GF-D8 (cell line): Measurements from ENCODE around the gene GSN.

Experiments
- DNase-seq: peaks from one replicate; lab custom pipeline; 2025; lab: John Stamatoyannopoulos, UW

The GSN gene

GRCh38 chr9:121323449-121324151, 55.6 kb downstream of the GSN start:
- DNase-seq = no peak

GRCh38 chr9:121324316-121324715, 56.4 kb downstream of the GSN start:
- DNase-seq = no peak

- no peak for DNase-seq
Measured at GRCh38 chr9:121324755-121325154, 56.8 kb downstream of the GSN start.

GRCh38 chr9:121325387-121325786, 57.4 kb downstream of the GSN start:
- DNase-seq = no peak

GRCh38 chr9:121326130-121326838, 58.3 kb downstream of the GSN start:
- no peak for DNase-seq

- DNase-seq = no peak
Measured at GRCh38 chr9:121326901-121327613, 59.1 kb downstream of the GSN start.

GRCh38 chr9:121328476-121328875, 60.5 kb downstream of the GSN start:
- DNase-seq = no peak

- no peak for DNase-seq
Measured at GRCh38 chr9:121328876-121329681, 61.1 kb downstream of the GSN start.

GRCh38 chr9:121331549-121331948, 63.6 kb downstream of the GSN start:
- no peak for DNase-seq

- no peak for DNase-seq
Measured at GRCh38 chr9:121331992-121332685, 64.2 kb downstream of the GSN start.

- no peak for DNase-seq
Measured at GRCh38 chr9:121333950-121334773, 66.2 kb downstream of the GSN start.

GRCh38 chr9:121336665-121337064, 68.7 kb downstream of the GSN start:
- no peak for DNase-seq

- no peak for DNase-seq
Measured at GRCh38 chr9:121339437-121339836, 71.5 kb downstream of the GSN start.

- no peak for DNase-seq
Measured at GRCh38 chr9:121340676-121341392, 72.9 kb downstream of the GSN start.

- no peak for DNase-seq
Measured at GRCh38 chr9:121344184-121344583, 76.2 kb downstream of the GSN start.

GRCh38 chr9:121345070-121345469, 77.1 kb downstream of the GSN start:
- DNase-seq = no peak

- DNase-seq = no peak
Measured at GRCh38 chr9:121348221-121348620, 80.3 kb downstream of the GSN start.

- no peak for DNase-seq
Measured at GRCh38 chr9:121349009-121349408, 81.0 kb downstream of the GSN start.

GRCh38 chr9:121350036-121350435, 82.1 kb downstream of the GSN start:
- no peak for DNase-seq

GRCh38 chr9:121350993-121351561, 83.1 kb downstream of the GSN start:
- no peak for DNase-seq
